K562 (cell line): ENCODE data around the gene CARD10. TPM values are rescaled to one million over a fixed set of nuclear protein-coding genes. Genes with fewer than 3 reads are reported as not detected.

ENCODE experiments used
- CREB3L1 ChIP-seq: fragments of 450-650 bp; IDR thresholded peaks from 2 replicates; pipeline ENCODE4 v1.6.1; 2014; ENCODE audit warnings: low read depth, mild to moderate bottlenecking, moderate library complexity, borderline replicate concordance
- EP400 ChIP-seq: fragments of 450-650 bp; IDR thresholded peaks from 2 replicates; pipeline ENCODE4 v1.6.1; 2017; ENCODE audit warnings: antibody characterized with exemption, mild to moderate bottlenecking, moderate library complexity
- FUS ChIP-seq: fragments of 200-400 bp; formaldehyde crosslinking; optimal IDR thresholded peaks from 2 replicates; pipeline ENCODE3; 2017; ENCODE audit warnings: low read depth, low read length
- HNRNPL ChIP-seq: fragments of 200-400 bp; formaldehyde crosslinking; IDR thresholded peaks from 2 replicates; pipeline ENCODE4 v1.6.1; 2017; ENCODE audit warnings: low read depth, mild to moderate bottlenecking, low read length
- HNRNPLL ChIP-seq: fragments of 200-400 bp; formaldehyde crosslinking; IDR thresholded peaks from 2 replicates; pipeline ENCODE4 v1.6.1; 2017; ENCODE audit warnings: low read length, low read depth, mild to moderate bottlenecking; ENCODE audit not compliant: poor library complexity, severe bottlenecking
- HSF4 ChIP-seq: fragments of 250-450 bp; sonication (Bioruptor Pico); IDR thresholded peaks from 2 replicates; pipeline ENCODE4 v2.1.2; 2022; ENCODE audit warnings: mild to moderate bottlenecking, moderate library complexity, borderline replicate concordance
- NEUROD1 ChIP-seq: fragments of 150-350 bp; IDR thresholded peaks from 2 replicates; pipeline ENCODE4 v1.6.1; 2014; ENCODE audit warnings: borderline replicate concordance, low read length, low read depth; ENCODE audit not compliant: partially characterized antibody
- NFIC ChIP-seq: fragments of 450-650 bp; IDR thresholded peaks from 2 replicates; pipeline ENCODE4 v1.6.1; 2017; ENCODE audit warnings: mild to moderate bottlenecking, inconsistent platforms
- NR3C1 ChIP-seq: sonication (generic); formaldehyde crosslinking; IDR thresholded peaks from 2 replicates; pipeline ENCODE4 v1.8.1; 2022; ENCODE audit warnings: missing genetic modification reagents
- PBX2 ChIP-seq, 2 experiments: IDR thresholded peaks in 1 of 2; conservative IDR thresholded peaks in 1 of 2; 2 replicates each; pipeline ENCODE4 v1.6.1; 2016; ENCODE audit warnings: low read depth in 2 of 2, mild to moderate bottlenecking in 1 of 2, missing compliant biosample characterization in 1 of 2, missing genetic modification characterization in 1 of 2, moderate library complexity in 1 of 2
- SMAD4 ChIP-seq: fragments of 250-450 bp; sonication (Bioruptor Pico); conservative IDR thresholded peaks from 2 replicates; pipeline ENCODE4 v1.8.0; 2021; ENCODE audit warnings: inconsistent platforms, mild to moderate bottlenecking, moderate library complexity
- ZBTB17 ChIP-seq: fragments of 450-650 bp; formaldehyde crosslinking; IDR thresholded peaks from 2 replicates; pipeline ENCODE4 v1.4.0; 2020; ENCODE audit warnings: mild to moderate bottlenecking
- ZNF551 ChIP-seq: fragments of 250-450 bp; sonication (Bioruptor Pico); IDR thresholded peaks from 2 replicates; pipeline ENCODE4 v1.5.0; 2021; ENCODE audit warnings: mild to moderate bottlenecking, moderate library complexity
- ZNF785 ChIP-seq: fragments of 250-450 bp; sonication (Bioruptor Pico); IDR thresholded peaks from 2 replicates; pipeline ENCODE4 v1.4.0; 2020; ENCODE audit warnings: mild to moderate bottlenecking
- polyA plus RNA-seq, 8 experiments: library from polyadenylated mRNA; depleted of rRNA in 4 of 8; stranded (reverse) in 5 of 8; unstranded in 3 of 8; fragments of >200 nt; fragmentation: Nextera tagmentation in 2 of 8; fragmentation: Illumina TruSeq in 1 of 8; extraction: Ambion mirVana in 2 of 8; extraction: Trizol in 1 of 8; gene quantifications; 2 replicates each; pipeline versions ENCODE4 v1.2.1 to v1.2.3, GENCODE V29; 2011 to 2014; ENCODE audit warnings: inconsistent platforms in 1 of 8, missing spikeins in 1 of 8
- total RNA-seq, 7 experiments: library from RNA; depleted of rRNA in 6 of 7; stranded (reverse); fragments of >200 nt in 6 of 7; fragmentation: Illumina TruSeq in 2 of 7; extraction: Trizol in 2 of 7; gene quantifications; 2 replicates each; pipeline versions ENCODE4 v1.2.1 to v1.2.3, GENCODE V29; 2011 to 2021; ENCODE audit warnings: low replicate concordance in 1 of 7
- TF ChIP-seq, protein P1 (sequence below): fragments of 450-650 bp; IDR thresholded peaks from 2 replicates; pipeline ENCODE4 v1.6.1; 2016; ENCODE audit warnings: mild to moderate bottlenecking
- TF ChIP-seq, protein P2 (sequence below): sonication (generic); formaldehyde crosslinking; IDR thresholded peaks from 2 replicates; pipeline ENCODE4 v1.8.1; 2022; ENCODE audit warnings: missing genetic modification reagents
- TF ChIP-seq, protein P3 (sequence below): sonication (generic); formaldehyde crosslinking; IDR thresholded peaks from 2 replicates; pipeline ENCODE4 v1.8.0; 2022; ENCODE audit warnings: missing genetic modification reagents, mild to moderate bottlenecking, moderate library complexity, borderline replicate concordance

The CARD10 gene
- total and polyA plus RNA-seq, 9 of the 15 experiments (the other 6 are each of a cell fraction or from before 2014, with no cell fraction given): 0.13 to 5.8 (median 1.6) TPM

DNA sequence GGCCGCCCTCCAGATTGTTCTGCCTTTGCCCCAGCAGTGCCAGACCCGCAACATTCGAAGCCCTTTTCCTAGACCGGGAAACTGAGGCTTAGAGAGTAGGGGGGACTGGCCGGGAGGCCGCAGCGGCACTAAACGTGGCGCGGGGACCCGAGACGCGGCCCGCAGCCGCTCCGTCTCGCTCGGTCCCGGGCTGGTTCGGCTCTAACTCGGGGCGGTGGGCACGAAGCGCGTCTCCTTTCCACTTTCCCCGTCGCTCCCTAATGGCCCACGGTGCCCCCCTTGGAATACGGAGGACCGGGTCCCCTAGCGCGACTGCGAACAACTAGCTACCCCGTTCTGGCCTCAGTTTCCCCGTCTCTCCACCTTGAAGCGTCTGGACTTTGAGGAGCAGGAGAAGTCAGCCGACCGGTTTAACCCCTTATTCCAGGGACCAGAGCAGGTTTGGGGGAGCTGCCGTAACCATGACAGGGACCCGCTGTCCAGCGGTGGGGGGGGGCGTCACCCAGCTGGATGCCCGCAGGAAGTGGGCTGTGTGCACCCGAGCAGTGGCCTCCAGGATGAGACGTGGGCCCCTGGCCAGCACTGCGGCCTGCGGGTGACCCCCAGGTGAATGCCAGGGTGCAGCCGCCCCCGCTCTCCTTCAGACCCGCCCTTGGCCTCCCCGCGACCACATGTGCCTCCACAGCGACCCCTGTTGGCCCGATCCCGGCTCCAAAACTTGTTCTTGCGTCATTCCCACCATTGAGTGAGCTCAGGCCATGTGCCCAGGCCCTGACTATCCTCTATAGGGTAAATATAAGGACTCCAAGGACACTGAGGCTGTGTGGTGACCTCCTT is 42.2 kb upstream of the CARD10 start (continued):
- TF ChIP-seq, protein P1, sequence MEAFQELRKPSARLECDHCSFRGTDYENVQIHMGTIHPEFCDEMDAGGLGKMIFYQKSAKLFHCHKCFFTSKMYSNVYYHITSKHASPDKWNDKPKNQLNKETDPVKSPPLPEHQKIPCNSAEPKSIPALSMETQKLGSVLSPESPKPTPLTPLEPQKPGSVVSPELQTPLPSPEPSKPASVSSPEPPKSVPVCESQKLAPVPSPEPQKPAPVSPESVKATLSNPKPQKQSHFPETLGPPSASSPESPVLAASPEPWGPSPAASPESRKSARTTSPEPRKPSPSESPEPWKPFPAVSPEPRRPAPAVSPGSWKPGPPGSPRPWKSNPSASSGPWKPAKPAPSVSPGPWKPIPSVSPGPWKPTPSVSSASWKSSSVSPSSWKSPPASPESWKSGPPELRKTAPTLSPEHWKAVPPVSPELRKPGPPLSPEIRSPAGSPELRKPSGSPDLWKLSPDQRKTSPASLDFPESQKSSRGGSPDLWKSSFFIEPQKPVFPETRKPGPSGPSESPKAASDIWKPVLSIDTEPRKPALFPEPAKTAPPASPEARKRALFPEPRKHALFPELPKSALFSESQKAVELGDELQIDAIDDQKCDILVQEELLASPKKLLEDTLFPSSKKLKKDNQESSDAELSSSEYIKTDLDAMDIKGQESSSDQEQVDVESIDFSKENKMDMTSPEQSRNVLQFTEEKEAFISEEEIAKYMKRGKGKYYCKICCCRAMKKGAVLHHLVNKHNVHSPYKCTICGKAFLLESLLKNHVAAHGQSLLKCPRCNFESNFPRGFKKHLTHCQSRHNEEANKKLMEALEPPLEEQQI: no peak
- TF ChIP-seq, protein P2, sequence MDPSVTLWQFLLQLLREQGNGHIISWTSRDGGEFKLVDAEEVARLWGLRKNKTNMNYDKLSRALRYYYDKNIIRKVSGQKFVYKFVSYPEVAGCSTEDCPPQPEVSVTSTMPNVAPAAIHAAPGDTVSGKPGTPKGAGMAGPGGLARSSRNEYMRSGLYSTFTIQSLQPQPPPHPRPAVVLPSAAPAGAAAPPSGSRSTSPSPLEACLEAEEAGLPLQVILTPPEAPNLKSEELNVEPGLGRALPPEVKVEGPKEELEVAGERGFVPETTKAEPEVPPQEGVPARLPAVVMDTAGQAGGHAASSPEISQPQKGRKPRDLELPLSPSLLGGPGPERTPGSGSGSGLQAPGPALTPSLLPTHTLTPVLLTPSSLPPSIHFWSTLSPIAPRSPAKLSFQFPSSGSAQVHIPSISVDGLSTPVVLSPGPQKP: no peak
- TF ChIP-seq ZNF785 (CRISPR knock-in tag) (no peak), NEUROD1 (peak; percentile 84), HNRNPLL (no peak), EP400 (peak; percentile 100), SMAD4 (CRISPR knock-in tag) (peak; percentile 49; the same call in 1 of the 2 replicates), FUS (no peak), HNRNPL (peak; percentile 57; the same call in 1 of the 2 replicates), HSF4 (CRISPR knock-in tag) (no peak), NFIC (peak; percentile 57; the same call in 1 of the 2 replicates), CREB3L1 (0 out of 2 replicates have a peak, but pooled peaks have one; percentile 30), ZNF551 (no peak), PBX2 (CRISPR knock-in tag; IDR thresholded peaks at IDR 0.05; ENCODE audit: low read depth) (no peak), PBX2 (tag; conservative IDR thresholded peaks at IDR 0.05; ENCODE audit: low read depth) (no peak), ZBTB17 (CRISPR knock-in tag) (no peak), NR3C1 (CRISPR knock-in tag) (no peak)
- TF ChIP-seq, protein P3, sequence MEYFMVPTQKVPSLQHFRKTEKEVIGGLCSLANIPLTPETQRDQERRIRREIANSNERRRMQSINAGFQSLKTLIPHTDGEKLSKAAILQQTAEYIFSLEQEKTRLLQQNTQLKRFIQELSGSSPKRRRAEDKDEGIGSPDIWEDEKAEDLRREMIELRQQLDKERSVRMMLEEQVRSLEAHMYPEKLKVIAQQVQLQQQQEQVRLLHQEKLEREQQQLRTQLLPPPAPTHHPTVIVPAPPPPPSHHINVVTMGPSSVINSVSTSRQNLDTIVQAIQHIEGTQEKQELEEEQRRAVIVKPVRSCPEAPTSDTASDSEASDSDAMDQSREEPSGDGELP (CRISPR knock-in tag): peak; percentile 89
